Mesothelial cell of epicardium (in vitro differentiated cells): ENCODE measurements around the gene ADAM15. TPM values are rescaled to one million over a fixed set of nuclear protein-coding genes. Genes with fewer than 3 reads are reported as not detected.
A peak's percentile ranks its signal among the peaks of the same experiment; 100 is the strongest.

ENCODE experiments used
- DNase-seq, 2 experiments: peaks; one replicate each; pipeline ENCODE4 v3.0.0; 2021; ENCODE audit warnings: low spot score in 2 of 2; ENCODE audit not compliant: unreplicated experiment in 2 of 2
- H3K27ac Mint-ChIP-seq: 2 replicates; pipeline ENCODE4 v1.8.0; 2021; ENCODE audit warnings: mixed read lengths
- H3K27me3 Mint-ChIP-seq: 2 replicates; pipeline ENCODE4 v1.8.0; 2021; ENCODE audit warnings: low read depth, mixed read lengths
- H3K36me3 Mint-ChIP-seq: 2 replicates; pipeline ENCODE4 v1.8.0; 2021; ENCODE audit warnings: mixed read lengths
- H3K4me1 Mint-ChIP-seq: 2 replicates; pipeline ENCODE4 v1.8.0; 2021; ENCODE audit warnings: mixed read lengths
- H3K4me3 Mint-ChIP-seq: 2 replicates; pipeline ENCODE4 v1.8.0; 2021; ENCODE audit warnings: mild to moderate bottlenecking, moderate library complexity, mixed read lengths
- H3K9me3 Mint-ChIP-seq: 2 replicates; pipeline ENCODE4 v1.8.0; 2021; ENCODE audit warnings: mixed read lengths
- CTCF ChIP-seq: fragments of 200-600 bp; sonication (generic); IDR thresholded peaks from one replicate; pipeline ENCODE4 v1.5.0; 2021; ENCODE audit warnings: antibody characterized with exemption; ENCODE audit not compliant: unreplicated experiment
- total RNA-seq: library from RNA; stranded (reverse); gene quantifications from 3 replicates; pipeline ENCODE4 v1.2.1, GENCODE V29; 2021

ADAM15 gene
- total RNA-seq, 1 donor from 2014 or later = 36.1 TPM

- Mint-ChIP-seq H3K27ac (peak overlapping the region; percentile 30), H3K9me3 (no peaks in the 10 kb centered on the region), H3K36me3 (no peaks in the 10 kb centered on the region), H3K4me1 (peaks cover 14% of the 10 kb centered on the region), H3K4me3 (no peak overlapping the region), H3K27me3 (no peaks in the 10 kb centered on the region)
- TF ChIP-seq CTCF = no peak
- no peak for DNase-seq
Observed at GRCh38 chr1:155015527-155016230, 35.4 kb upstream of the ADAM15 start.

GRCh38 chr1:155016231-155016831 lies 34.8 kb upstream of the ADAM15 start:
- no peaks in the 10 kb centered on the region for H3K36me3 Mint-ChIP-seq
- no peaks in the 10 kb centered on the region for H3K9me3 Mint-ChIP-seq
- TF ChIP-seq CTCF = no peak
- no peak for DNase-seq
- peak overlapping the region; percentile 42 for H3K4me3 Mint-ChIP-seq
- H3K27ac Mint-ChIP-seq = no peak overlapping the region
- no peaks in the 10 kb centered on the region for H3K27me3 Mint-ChIP-seq
- peaks cover 9% of the 10 kb centered on the region for H3K4me1 Mint-ChIP-seq

- H3K4me3 Mint-ChIP-seq = peak overlapping the region; percentile 56
- peak; percentile 71 to 91 for DNase-seq
- no peaks in the 10 kb centered on the region for H3K9me3 Mint-ChIP-seq
- H3K36me3 Mint-ChIP-seq = no peaks in the 10 kb centered on the region
- H3K4me1 Mint-ChIP-seq = peaks cover 10% of the 10 kb centered on the region
- H3K27ac Mint-ChIP-seq = peak overlapping the region; percentile 66
- peak; percentile 87 for TF ChIP-seq CTCF
- H3K27me3 Mint-ChIP-seq = no peaks in the 10 kb centered on the region
Observed at GRCh38 chr1:155017041-155017945, 33.8 kb upstream of the ADAM15 start.

- Mint-ChIP-seq H3K9me3 (no peaks in the 10 kb centered on the region), H3K36me3 (no peaks in the 10 kb centered on the region), H3K4me1 (peaks cover 13% of the 10 kb centered on the region), H3K27ac (no peak overlapping the region), H3K27me3 (no peaks in the 10 kb centered on the region), H3K4me3 (peak overlapping the region; percentile 56)
- no peak for DNase-seq
- no peak for TF ChIP-seq CTCF
Observed at GRCh38 chr1:155017946-155018316, 33.2 kb upstream of the ADAM15 start.

GRCh38 chr1:155018617-155019348 lies 32.3 kb upstream of the ADAM15 start:
- Mint-ChIP-seq H3K9me3 (no peaks in the 10 kb centered on the region), H3K36me3 (no peaks in the 10 kb centered on the region), H3K4me1 (peaks cover 14% of the 10 kb centered on the region), H3K27ac (no peak overlapping the region), H3K27me3 (no peaks in the 10 kb centered on the region), H3K4me3 (no peak overlapping the region)
- TF ChIP-seq CTCF = no peak
- no peak for DNase-seq
